HG03196 (cell line): ENCODE data around the gene PKP4.

Experiments
- ATAC-seq: cut with Tn5 transposase; IDR thresholded peaks from one replicate; pipeline ENCODE4 v1.9.1; 2021; ENCODE audit not compliant: unreplicated experiment

Gene PKP4

GRCh38 chr2:158582670-158583069, 125.9 kb downstream of the PKP4 start:
- no peak for ATAC-seq

GRCh38 chr2:158583923-158584322, 127.2 kb downstream of the PKP4 start:
- ATAC-seq: no peak

- ATAC-seq: no peak
These were observed 129.7 kb downstream of the PKP4 start for GRCh38 chr2:158586491-158586890.

GRCh38 chr2:158589303-158589702, 132.6 kb downstream of the PKP4 start:
- ATAC-seq: no peak

GRCh38 chr2:158598862-158599517, 142.2 kb downstream of the PKP4 start:
- ATAC-seq: no peak

GRCh38 chr2:158599609-158600008, 142.9 kb downstream of the PKP4 start:
- no peak for ATAC-seq

- no peak for ATAC-seq
These were observed 143.5 kb downstream of the PKP4 start for GRCh38 chr2:158600155-158600802.

- no peak for ATAC-seq
These were observed 145.3 kb downstream of the PKP4 start for GRCh38 chr2:158602027-158602426.

GRCh38 chr2:158603205-158603604, 146.5 kb downstream of the PKP4 start:
- no peak for ATAC-seq

GRCh38 chr2:158603986-158604385, 147.2 kb downstream of the PKP4 start:
- no peak for ATAC-seq

- no peak for ATAC-seq
These were observed 153.3 kb downstream of the PKP4 start for GRCh38 chr2:158610059-158610458.

- ATAC-seq: no peak
These were observed 159.8 kb downstream of the PKP4 start for GRCh38 chr2:158616480-158617000.

- ATAC-seq: no peak
These were observed 162.2 kb downstream of the PKP4 start for GRCh38 chr2:158618891-158619490.

- no peak for ATAC-seq
These were observed 162.7 kb downstream of the PKP4 start for GRCh38 chr2:158619496-158619895.

- ATAC-seq: no peak
These were observed 163.9 kb downstream of the PKP4 start for GRCh38 chr2:158620656-158621055.

GRCh38 chr2:158624071-158624667, 167.4 kb downstream of the PKP4 start:
- ATAC-seq: no peak

GRCh38 chr2:158624961-158625360, 168.2 kb downstream of the PKP4 start:
- ATAC-seq: no peak

- ATAC-seq: no peak
These were observed 172.4 kb downstream of the PKP4 start for GRCh38 chr2:158629116-158629515.

GRCh38 chr2:158633261-158633660, 176.5 kb downstream of the PKP4 start:
- no peak for ATAC-seq

GRCh38 chr2:158634627-158635026, 177.9 kb downstream of the PKP4 start:
- no peak for ATAC-seq

GRCh38 chr2:158635961-158636601, 179.3 kb downstream of the PKP4 start:
- ATAC-seq: no peak
